Progenitor cell of endocrine pancreas (in vitro differentiated cells): ENCODE measurements around the gene FAM90A1. TPM values are rescaled to one million over a fixed set of nuclear protein-coding genes. Genes with fewer than 3 reads are reported as not detected.
"Not testable (repeated sequence)": the region's sequence is repeated elsewhere in the genome, so short reads cannot be mapped to it uniquely, and the experiment has no call there.

Experiments used
- DNase-seq: peaks from one replicate; pipeline ENCODE4 v3.0.0; 2021; ENCODE audit warnings: low spot score; ENCODE audit not compliant: unreplicated experiment
- H3K27ac Mint-ChIP-seq: 2 replicates; pipeline ENCODE4 v1.8.0; 2021; ENCODE audit warnings: mild to moderate bottlenecking, moderate library complexity, mixed read lengths
- H3K27me3 Mint-ChIP-seq: 2 replicates; pipeline ENCODE4 v1.8.0; 2021; ENCODE audit warnings: mixed read lengths
- H3K36me3 Mint-ChIP-seq: 2 replicates; pipeline ENCODE4 v1.8.0; 2022; ENCODE audit warnings: mixed read lengths; ENCODE audit not compliant: insufficient read depth
- H3K4me1 Mint-ChIP-seq: 2 replicates; pipeline ENCODE4 v1.8.0; 2021; ENCODE audit warnings: low read depth, mixed read lengths
- H3K4me3 Mint-ChIP-seq: 2 replicates; pipeline ENCODE4 v1.8.0; 2021; ENCODE audit warnings: low read depth, mild to moderate bottlenecking, moderate library complexity, mixed read lengths
- H3K9me3 Mint-ChIP-seq: 2 replicates; pipeline ENCODE4 v1.8.0; 2021; ENCODE audit warnings: low read depth, mixed read lengths
- CTCF ChIP-seq: fragments of 200-600 bp; sonication (generic); IDR thresholded peaks from one replicate; pipeline ENCODE4 v1.5.0; 2021; ENCODE audit warnings: antibody characterized with exemption, mild to moderate bottlenecking; ENCODE audit not compliant: unreplicated experiment
- total RNA-seq: library from RNA; stranded (reverse); gene quantifications from 2 replicates; pipeline ENCODE4 v1.2.1, GENCODE V29; 2021

The FAM90A1 gene
- total RNA-seq, 1 donor from 2014 or later, result not detected

GRCh38 chr12:8231666-8232608 lies 4.5 kb upstream of the FAM90A1 start:
- H3K27ac Mint-ChIP-seq, H3K27me3 Mint-ChIP-seq, H3K9me3 Mint-ChIP-seq, H3K4me1 Mint-ChIP-seq, H3K4me3 Mint-ChIP-seq, H3K36me3 Mint-ChIP-seq: not testable (repeated sequence)
- peak; percentile 72 for DNase-seq
- peak; percentile 83 for TF ChIP-seq CTCF

- DNase-seq, H3K27me3 Mint-ChIP-seq, H3K4me1 Mint-ChIP-seq, H3K4me3 Mint-ChIP-seq, H3K27ac Mint-ChIP-seq, H3K36me3 Mint-ChIP-seq, H3K9me3 Mint-ChIP-seq: not testable (repeated sequence)
Measured at GRCh38 chr12:8231049-8231448, 3.6 kb upstream of the FAM90A1 start.

GRCh38 chr12:8229486-8229885 lies 2.1 kb upstream of the FAM90A1 start:
- not testable (repeated sequence) for H3K27ac Mint-ChIP-seq, DNase-seq, H3K4me1 Mint-ChIP-seq, H3K36me3 Mint-ChIP-seq, H3K4me3 Mint-ChIP-seq, H3K27me3 Mint-ChIP-seq, H3K9me3 Mint-ChIP-seq

- not testable (repeated sequence) for H3K36me3 Mint-ChIP-seq, H3K27me3 Mint-ChIP-seq, H3K27ac Mint-ChIP-seq, H3K4me3 Mint-ChIP-seq, H3K4me1 Mint-ChIP-seq, H3K9me3 Mint-ChIP-seq, DNase-seq
Measured at GRCh38 chr12:8228607-8229006, 1.2 kb upstream of the FAM90A1 start.

GRCh38 chr12:8227732-8228077 lies 287 bp upstream of the FAM90A1 start:
- H3K4me3 Mint-ChIP-seq, H3K36me3 Mint-ChIP-seq, DNase-seq, H3K4me1 Mint-ChIP-seq, H3K27me3 Mint-ChIP-seq, H3K27ac Mint-ChIP-seq: not testable (repeated sequence)
- peaks cover 12% of the 10 kb centered on the region for H3K9me3 Mint-ChIP-seq

- no peak for TF ChIP-seq CTCF
Measured at GRCh38 chr12:8226355-8226754, 1.1 kb downstream of the FAM90A1 start.

GRCh38 chr12:8224782-8225181 lies 2.6 kb downstream of the FAM90A1 start:
- peaks cover 13% of the 10 kb centered on the region for H3K9me3 Mint-ChIP-seq
- not testable (repeated sequence) for H3K36me3 Mint-ChIP-seq, H3K4me3 Mint-ChIP-seq, H3K27me3 Mint-ChIP-seq, H3K27ac Mint-ChIP-seq, DNase-seq, H3K4me1 Mint-ChIP-seq

More at GRCh38 chr12:8226355-8226754, 1.1 kb downstream of the FAM90A1 start:
- H3K4me1 Mint-ChIP-seq, result peaks cover 2% of the 10 kb centered on the region
- no peak for DNase-seq
- no peak overlapping the region for H3K4me3 Mint-ChIP-seq
- peaks cover 13% of the 10 kb centered on the region for H3K9me3 Mint-ChIP-seq
- H3K27ac Mint-ChIP-seq, result no peak overlapping the region
- no peaks in the 10 kb centered on the region for H3K36me3 Mint-ChIP-seq
- H3K27me3 Mint-ChIP-seq, result no peaks in the 10 kb centered on the region

- not testable (repeated sequence) for H3K4me3 Mint-ChIP-seq, H3K4me1 Mint-ChIP-seq, DNase-seq, H3K27ac Mint-ChIP-seq, H3K36me3 Mint-ChIP-seq, H3K27me3 Mint-ChIP-seq
- H3K9me3 Mint-ChIP-seq, result peaks cover 17% of the 10 kb centered on the region
Measured at GRCh38 chr12:8223646-8224045, 3.8 kb downstream of the FAM90A1 start.

- not testable (repeated sequence) for H3K36me3 Mint-ChIP-seq, H3K27me3 Mint-ChIP-seq, H3K27ac Mint-ChIP-seq, H3K4me1 Mint-ChIP-seq, H3K4me3 Mint-ChIP-seq, DNase-seq
- H3K9me3 Mint-ChIP-seq, result peaks cover 17% of the 10 kb centered on the region
Measured at GRCh38 chr12:8222303-8222702, 5.1 kb downstream of the FAM90A1 start.

- H3K4me3 Mint-ChIP-seq, H3K36me3 Mint-ChIP-seq, H3K27me3 Mint-ChIP-seq, H3K27ac Mint-ChIP-seq, H3K4me1 Mint-ChIP-seq, DNase-seq: not testable (repeated sequence)
- H3K9me3 Mint-ChIP-seq, result peaks cover 17% of the 10 kb centered on the region
Measured at GRCh38 chr12:8221844-8222243, 5.6 kb downstream of the FAM90A1 start.

- H3K4me1 Mint-ChIP-seq, H3K36me3 Mint-ChIP-seq, DNase-seq, H3K4me3 Mint-ChIP-seq, H3K27me3 Mint-ChIP-seq, H3K27ac Mint-ChIP-seq: not testable (repeated sequence)
- H3K9me3 Mint-ChIP-seq, result peaks cover 17% of the 10 kb centered on the region
Measured at GRCh38 chr12:8221375-8221774, 6.0 kb downstream of the FAM90A1 start.
